Measurements from ENCODE around the gene TMEM116. TPM values are rescaled to one million over a fixed set of nuclear protein-coding genes. Genes with fewer than 3 reads are reported as not detected.

The TMEM116 gene
- total RNA-seq, 2 experiments from 2014 or later, result 13.8 to 16.3 TPM

- Mint-ChIP-seq H3K27me3 (no peaks in the 10 kb centered on the region), H3K4me3 (no peak overlapping the region), H3K27ac (no peak overlapping the region), H3K4me1 (ENCODE audit: low read depth) (peaks cover 15% of the 10 kb centered on the region), H3K36me3 (ENCODE audit: low read depth) (no peaks in the 10 kb centered on the region), H3K9me3 (no peaks in the 10 kb centered on the region)
- ChIA-PET CTCF (interaction anchor here (0.8 to 3.7 kb wide), 13 partner anchors 9 to 467 kb away, joined by 3 to 31 read pairs (median 4); partner anchors contain the start of genes ERP29 and TMEM116), POLR2A (interaction anchor here (0.9 to 1.8 kb wide), 3 partner anchors 68 to 181 kb away, joined by 4 to 8 read pairs (median 5); partner anchors contain the start of genes TMEM116 and TRAFD1)
- ATAC-seq (no peak), DNase-seq (no peak)
- no peak for TF ChIP-seq CTCF (IDR thresholded peaks at IDR 0.05)
- intact Hi-C loops (cut with micrococcal nuclease), result loop anchor here (10.0 kb wide), 1 partner anchor 441 kb away; the partner anchor contains the start of gene HECTD4
Observed at GRCh38 chr12:111943929-111944328, 69.0 kb downstream of the TMEM116 start.

DNA sequence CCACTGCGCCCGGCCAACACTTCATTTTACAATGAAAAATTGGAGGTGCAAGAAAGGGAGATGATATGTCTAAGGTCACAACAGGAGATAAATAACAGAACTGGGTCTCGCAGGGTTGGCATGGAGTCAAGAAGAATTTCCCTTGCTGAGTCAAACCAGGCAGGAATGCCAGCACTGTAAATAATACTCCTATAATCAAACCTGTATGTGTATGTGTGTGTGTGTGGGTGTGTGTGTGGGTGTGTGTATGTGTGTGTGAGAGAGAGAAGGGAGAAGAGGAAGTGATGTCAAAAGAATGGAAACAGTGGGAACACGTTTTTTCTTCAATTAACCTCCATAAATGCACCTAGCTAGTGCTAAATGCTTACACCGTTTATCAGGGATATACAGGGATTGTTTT lies 70.4 kb downstream of the TMEM116 start:
- H3K36me3 Mint-ChIP-seq (ENCODE audit: low read depth), result no peaks in the 10 kb centered on the region
- ATAC-seq (no peak), DNase-seq (peak; percentile 11)
- POLR2A ChIA-PET, result interaction anchor here (0.7 kb wide), 1 partner anchor 72 kb away, joined by 3 read pairs; no protein-coding TSS in a partner anchor
- H3K27ac Mint-ChIP-seq, result peak overlapping the region; percentile 21
- CTCF ChIA-PET, result interaction anchor here (0.5 kb wide), 1 partner anchor 430 kb away, joined by 3 read pairs; no protein-coding TSS in a partner anchor
- intact Hi-C loops (cut with micrococcal nuclease), result loop anchor here (10.0 kb wide), 1 partner anchor 442 kb away; the partner anchor contains the start of gene HECTD4
- no peaks in the 10 kb centered on the region for H3K9me3 Mint-ChIP-seq
- peaks cover 15% of the 10 kb centered on the region for H3K4me1 Mint-ChIP-seq (ENCODE audit: low read depth)
- no peaks in the 10 kb centered on the region for H3K27me3 Mint-ChIP-seq
- TF ChIP-seq CTCF (IDR thresholded peaks at IDR 0.05), result no peak
- H3K4me3 Mint-ChIP-seq, result no peak overlapping the region

- intact Hi-C loops (cut with micrococcal nuclease), result no loop called here
- no peak for TF ChIP-seq CTCF (IDR thresholded peaks at IDR 0.05)
- ChIA-PET POLR2A (interaction anchor here (1.2 kb wide), 1 partner anchor 76 kb away, joined by 3 read pairs; no protein-coding TSS in a partner anchor), CTCF (interaction anchor here (1.6 to 2.4 kb wide), 2 partner anchors 77 to 124 kb away, joined by 3 to 6 read pairs; no protein-coding TSS in a partner anchor)
- Mint-ChIP-seq H3K4me3 (no peak overlapping the region), H3K36me3 (ENCODE audit: low read depth) (no peaks in the 10 kb centered on the region), H3K9me3 (no peaks in the 10 kb centered on the region), H3K27ac (no peak overlapping the region), H3K27me3 (no peaks in the 10 kb centered on the region), H3K4me1 (ENCODE audit: low read depth) (peaks cover 1% of the 10 kb centered on the region)
- DNase-seq (no peak), ATAC-seq (no peak)
Observed at GRCh38 chr12:111937429-111937828, 75.5 kb downstream of the TMEM116 start.

- no peaks in the 10 kb centered on the region for H3K9me3 Mint-ChIP-seq
- H3K27ac Mint-ChIP-seq, result no peak overlapping the region
- DNase-seq (no peak), ATAC-seq (no peak)
- no peak for TF ChIP-seq CTCF (IDR thresholded peaks at IDR 0.05)
- H3K27me3 Mint-ChIP-seq, result no peaks in the 10 kb centered on the region
- H3K4me1 Mint-ChIP-seq (ENCODE audit: low read depth), result no peaks in the 10 kb centered on the region
- intact Hi-C loops (cut with micrococcal nuclease), result no loop called here
- H3K4me3 Mint-ChIP-seq, result no peak overlapping the region
- no peaks in the 10 kb centered on the region for H3K36me3 Mint-ChIP-seq (ENCODE audit: low read depth)
- POLR2A ChIA-PET, result no interaction called here
- CTCF ChIA-PET, result interaction anchor here (1.3 to 2.4 kb wide), 3 partner anchors 8 to 124 kb away, joined by 3 to 6 read pairs (median 3); no protein-coding TSS in a partner anchor
Observed at GRCh38 chr12:111936869-111937268, 76.1 kb downstream of the TMEM116 start.

- H3K36me3 Mint-ChIP-seq (ENCODE audit: low read depth), result no peaks in the 10 kb centered on the region
Observed at GRCh38 chr12:111932241-111932640, 80.7 kb downstream of the TMEM116 start.

More at GRCh38 chr12:111932241-111932640, 80.7 kb downstream of the TMEM116 start:
- no peaks in the 10 kb centered on the region for H3K27me3 Mint-ChIP-seq
- no peak overlapping the region for H3K27ac Mint-ChIP-seq
- H3K9me3 Mint-ChIP-seq, result no peaks in the 10 kb centered on the region
- TF ChIP-seq CTCF (IDR thresholded peaks at IDR 0.05), result no peak
- ChIA-PET POLR2A (no interaction called here), CTCF (interaction anchor here (1.3 kb wide), 1 partner anchor 155 kb away, joined by 3 read pairs; no protein-coding TSS in a partner anchor)
- ATAC-seq (no peak), DNase-seq (no peak)
- intact Hi-C loops (cut with micrococcal nuclease), result no loop called here
- H3K4me1 Mint-ChIP-seq (ENCODE audit: low read depth), result no peaks in the 10 kb centered on the region
- no peak overlapping the region for H3K4me3 Mint-ChIP-seq
